ENCODE data around the gene RMND1. TPM values are rescaled to one million over a fixed set of nuclear protein-coding genes. Genes with fewer than 3 reads are reported as not detected.

Gene RMND1
- total and polyA plus RNA-seq, 2 of the 13 experiments (the other 11 are each of a cell fraction or from before 2014, with no cell fraction given): 34.0 to 72.5 TPM

GRCh38 chr6:151390851-151391470, 61.0 kb downstream of the RMND1 start (continued):
- TF ChIP-seq, protein P1, sequence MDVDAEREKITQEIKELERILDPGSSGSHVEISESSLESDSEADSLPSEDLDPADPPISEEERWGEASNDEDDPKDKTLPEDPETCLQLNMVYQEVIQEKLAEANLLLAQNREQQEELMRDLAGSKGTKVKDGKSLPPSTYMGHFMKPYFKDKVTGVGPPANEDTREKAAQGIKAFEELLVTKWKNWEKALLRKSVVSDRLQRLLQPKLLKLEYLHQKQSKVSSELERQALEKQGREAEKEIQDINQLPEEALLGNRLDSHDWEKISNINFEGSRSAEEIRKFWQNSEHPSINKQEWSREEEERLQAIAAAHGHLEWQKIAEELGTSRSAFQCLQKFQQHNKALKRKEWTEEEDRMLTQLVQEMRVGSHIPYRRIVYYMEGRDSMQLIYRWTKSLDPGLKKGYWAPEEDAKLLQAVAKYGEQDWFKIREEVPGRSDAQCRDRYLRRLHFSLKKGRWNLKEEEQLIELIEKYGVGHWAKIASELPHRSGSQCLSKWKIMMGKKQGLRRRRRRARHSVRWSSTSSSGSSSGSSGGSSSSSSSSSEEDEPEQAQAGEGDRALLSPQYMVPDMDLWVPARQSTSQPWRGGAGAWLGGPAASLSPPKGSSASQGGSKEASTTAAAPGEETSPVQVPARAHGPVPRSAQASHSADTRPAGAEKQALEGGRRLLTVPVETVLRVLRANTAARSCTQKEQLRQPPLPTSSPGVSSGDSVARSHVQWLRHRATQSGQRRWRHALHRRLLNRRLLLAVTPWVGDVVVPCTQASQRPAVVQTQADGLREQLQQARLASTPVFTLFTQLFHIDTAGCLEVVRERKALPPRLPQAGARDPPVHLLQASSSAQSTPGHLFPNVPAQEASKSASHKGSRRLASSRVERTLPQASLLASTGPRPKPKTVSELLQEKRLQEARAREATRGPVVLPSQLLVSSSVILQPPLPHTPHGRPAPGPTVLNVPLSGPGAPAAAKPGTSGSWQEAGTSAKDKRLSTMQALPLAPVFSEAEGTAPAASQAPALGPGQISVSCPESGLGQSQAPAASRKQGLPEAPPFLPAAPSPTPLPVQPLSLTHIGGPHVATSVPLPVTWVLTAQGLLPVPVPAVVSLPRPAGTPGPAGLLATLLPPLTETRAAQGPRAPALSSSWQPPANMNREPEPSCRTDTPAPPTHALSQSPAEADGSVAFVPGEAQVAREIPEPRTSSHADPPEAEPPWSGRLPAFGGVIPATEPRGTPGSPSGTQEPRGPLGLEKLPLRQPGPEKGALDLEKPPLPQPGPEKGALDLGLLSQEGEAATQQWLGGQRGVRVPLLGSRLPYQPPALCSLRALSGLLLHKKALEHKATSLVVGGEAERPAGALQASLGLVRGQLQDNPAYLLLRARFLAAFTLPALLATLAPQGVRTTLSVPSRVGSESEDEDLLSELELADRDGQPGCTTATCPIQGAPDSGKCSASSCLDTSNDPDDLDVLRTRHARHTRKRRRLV (CRISPR knock-in tag; IDR thresholded peaks at IDR 0.05): no peak
- no peak for TF ChIP-seq KDM6A (CRISPR knock-in tag; IDR thresholded peaks at IDR 0.05; ENCODE audit: low read depth)
- no peak for TF ChIP-seq ATRX (CRISPR knock-in tag; IDR thresholded peaks at IDR 0.05; ENCODE audit: borderline replicate concordance)
- no peak; the same call in 1 of the 2 replicates for TF ChIP-seq ZC3H13 (CRISPR knock-in tag; IDR thresholded peaks at IDR 0.05)
- TF ChIP-seq ZNF879 (CRISPR knock-in tag; IDR thresholded peaks at IDR 0.05): 0 out of 2 replicates have a peak, but pooled peaks have one; percentile 73
- TF ChIP-seq RBFOX2 (IDR thresholded peaks at IDR 0.05; ENCODE audit: low read depth, low read length): peak; percentile 89
- no peak for TF ChIP-seq ZSCAN5A (CRISPR knock-in tag; IDR thresholded peaks at IDR 0.05; ENCODE audit: borderline replicate concordance)
- no peak for TF ChIP-seq ZNF772 (CRISPR knock-in tag; IDR thresholded peaks at IDR 0.05)
- no peak; the same call in 1 of the 2 replicates for TF ChIP-seq CENPBD1 (CRISPR knock-in tag; IDR thresholded peaks at IDR 0.05; ENCODE audit: borderline replicate concordance, low read depth)
- peak; percentile 64; the same call in 1 of the 2 replicates for TF ChIP-seq HES4 (CRISPR knock-in tag; IDR thresholded peaks at IDR 0.05; ENCODE audit: borderline replicate concordance)
- TF ChIP-seq ZNF460 (CRISPR knock-in tag; IDR thresholded peaks at IDR 0.05; ENCODE audit: borderline replicate concordance): no peak
- no peak for TF ChIP-seq NPAS2 (CRISPR knock-in tag; IDR thresholded peaks at IDR 0.05; ENCODE audit: borderline replicate concordance)
- TF ChIP-seq ZNF264 (CRISPR knock-in tag; IDR thresholded peaks at IDR 0.05): no peak
- TF ChIP-seq YEATS2 (CRISPR knock-in tag; IDR thresholded peaks at IDR 0.05; ENCODE audit: borderline replicate concordance): no peak
- TF ChIP-seq, protein P2, sequence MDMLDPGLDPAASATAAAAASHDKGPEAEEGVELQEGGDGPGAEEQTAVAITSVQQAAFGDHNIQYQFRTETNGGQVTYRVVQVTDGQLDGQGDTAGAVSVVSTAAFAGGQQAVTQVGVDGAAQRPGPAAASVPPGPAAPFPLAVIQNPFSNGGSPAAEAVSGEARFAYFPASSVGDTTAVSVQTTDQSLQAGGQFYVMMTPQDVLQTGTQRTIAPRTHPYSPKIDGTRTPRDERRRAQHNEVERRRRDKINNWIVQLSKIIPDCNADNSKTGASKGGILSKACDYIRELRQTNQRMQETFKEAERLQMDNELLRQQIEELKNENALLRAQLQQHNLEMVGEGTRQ (IDR thresholded peaks at IDR 0.05; ENCODE audit: low read depth, low read length): no peak
- TF ChIP-seq, protein P2 (CRISPR knock-in tag; IDR thresholded peaks at IDR 0.05; ENCODE audit: borderline replicate concordance): no peak
- peak; percentile 19; the same call in 1 of the 2 replicates for TF ChIP-seq ZNF564 (CRISPR knock-in tag; IDR thresholded peaks at IDR 0.05)
- TF ChIP-seq, protein P3, sequence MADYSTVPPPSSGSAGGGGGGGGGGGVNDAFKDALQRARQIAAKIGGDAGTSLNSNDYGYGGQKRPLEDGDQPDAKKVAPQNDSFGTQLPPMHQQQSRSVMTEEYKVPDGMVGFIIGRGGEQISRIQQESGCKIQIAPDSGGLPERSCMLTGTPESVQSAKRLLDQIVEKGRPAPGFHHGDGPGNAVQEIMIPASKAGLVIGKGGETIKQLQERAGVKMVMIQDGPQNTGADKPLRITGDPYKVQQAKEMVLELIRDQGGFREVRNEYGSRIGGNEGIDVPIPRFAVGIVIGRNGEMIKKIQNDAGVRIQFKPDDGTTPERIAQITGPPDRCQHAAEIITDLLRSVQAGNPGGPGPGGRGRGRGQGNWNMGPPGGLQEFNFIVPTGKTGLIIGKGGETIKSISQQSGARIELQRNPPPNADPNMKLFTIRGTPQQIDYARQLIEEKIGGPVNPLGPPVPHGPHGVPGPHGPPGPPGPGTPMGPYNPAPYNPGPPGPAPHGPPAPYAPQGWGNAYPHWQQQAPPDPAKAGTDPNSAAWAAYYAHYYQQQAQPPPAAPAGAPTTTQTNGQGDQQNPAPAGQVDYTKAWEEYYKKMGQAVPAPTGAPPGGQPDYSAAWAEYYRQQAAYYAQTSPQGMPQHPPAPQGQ (CRISPR knock-in tag; IDR thresholded peaks at IDR 0.05; ENCODE audit: borderline replicate concordance): no peak

All from HepG2 (cell line).